Measurements from ENCODE around the gene BMF. TPM values are rescaled to one million over a fixed set of nuclear protein-coding genes. Genes with fewer than 3 reads are reported as not detected.
A peak's percentile ranks its signal among the peaks of the same experiment; 100 is the strongest.

Gene BMF
- total and polyA plus RNA-seq, 2 of the 4 experiments (the other 2 are of a cell fraction) = 2.4 to 2.9 TPM

- Histone ChIP-seq H2BK20ac (ENCODE audit: low read depth, low read length) (peak overlapping the region; percentile 75), H3K14ac (replicated peaks; ENCODE audit: low read depth, low read length) (peak overlapping the region; percentile 82), H2BK15ac (ENCODE audit: low read depth, low read length) (peak overlapping the region; percentile 50; the same call in 2 of the 3 replicates), H3K4me3 (ENCODE audit: insufficient read depth, low read depth, low read length) (no peak overlapping the region), H4K5ac (ENCODE audit: low read depth, low read length) (peak overlapping the region; percentile 37; the same call in 1 of the 2 replicates), H3K27me3 (ENCODE audit: control insufficient read depth, insufficient read depth, low read length) (no peaks in the 10 kb centered on the region), H3K4me1 (ENCODE audit: control insufficient read depth, insufficient read depth, low read length) (peaks cover 29% of the 10 kb centered on the region), H2BK120ac (ENCODE audit: low read depth, low read length) (peak overlapping the region; percentile 49; the same call in 1 of the 2 replicates), H3K56ac (ENCODE audit: extremely low read depth, insufficient read depth, low read length) (no peak overlapping the region), H2AFZ (replicated peaks; ENCODE audit: low read length, poor library complexity) (no peak overlapping the region), H3K18ac (ENCODE audit: low read depth, low read length) (peak overlapping the region; percentile 21; the same call in 1 of the 2 replicates), H3K23ac (ENCODE audit: low read depth, low read length) (peak overlapping the region; percentile 24; the same call in 1 of the 2 replicates), H3K9me1 (ENCODE audit: insufficient read depth, low read length) (peaks cover 49% of the 10 kb centered on the region), H2BK5ac (ENCODE audit: low read depth, low read length, poor library complexity, severe bottlenecking) (no peak overlapping the region), H3K4me2 (ENCODE audit: low read depth, low read length) (no peak overlapping the region), H4K91ac (ENCODE audit: insufficient read depth, low read depth, low read length) (peak overlapping the region; percentile 33), H3K36me3 (ENCODE audit: control insufficient read depth, insufficient read depth, low read length) (no peaks in the 10 kb centered on the region), H2AK5ac (ENCODE audit: low read depth, low read length) (peak overlapping the region; percentile 86), H3K9ac (ENCODE audit: low read depth, low read length) (no peak overlapping the region), H4K20me1 (ENCODE audit: insufficient read depth, low read length) (no peaks in the 10 kb centered on the region), H3K27ac (ENCODE audit: insufficient read depth, low read length) (no peak overlapping the region), H2AK9ac (replicated peaks; ENCODE audit: low read depth, low read length, poor library complexity) (peak overlapping the region; percentile 70), H3K4ac (ENCODE audit: low read depth, low read length) (peak overlapping the region; percentile 55), H3K79me1 (ENCODE audit: low read depth in 1 of 2, low read length in 2 of 2) (peaks cover 0 to 16% of the 10 kb centered on the region in 2 experiments; a peak in 1 of 4 replicates), H4K8ac (ENCODE audit: low read depth in 2 of 2, low read length in 2 of 2) (peak overlapping the region in 1 of 2 experiments; percentile 30; a peak in 1 of 4 replicates), H3K9me3 (ENCODE audit: control insufficient read depth, insufficient read depth, low read length) (no peaks in the 10 kb centered on the region)
- in situ Hi-C loops (cut with MboI; ENCODE audit: low sequenced_read_pairs) (no loop called here), intact Hi-C loops (cut with micrococcal nuclease) (no loop called here), dilution Hi-C loops (cut with HindIII; ENCODE audit: low sequenced_read_pairs, unreplicated experiment) (no loop called here)
- no peak for ATAC-seq (ENCODE audit: low read depth)
- POLR2A ChIA-PET (ENCODE audit: unreplicated experiment) = no interaction called here
- BruUV-seq (replicated peaks) = no TSS peak
- DNase-seq = no peak
- 89% methylated on average over 5 of the region's 10 CpGs; no CpG with 5 or more reads in 1 of the 2 experiments for WGBS, 2 experiments (ENCODE audit: extremely low coverage in 2 of 2, insufficient read length in 1 of 2)
- CTCF ChIA-PET = interaction anchor here (1.4 to 2.0 kb wide), 2 partner anchors 15 to 44 kb away, joined by 4 read pairs; no protein-coding TSS in a partner anchor
- TF ChIP-seq SMC3 (IDR thresholded peaks at IDR 0.05; ENCODE audit: low read depth, low read length) (no peak), MAFK (IDR thresholded peaks at IDR 0.05; ENCODE audit: low read depth, low read length) (no peak), FOS (IDR thresholded peaks at IDR 0.05; ENCODE audit: low read depth, low read length) (no peak), RAD21 (IDR thresholded peaks at IDR 0.05; ENCODE audit: low read length) (no peak), BHLHE40 (IDR thresholded peaks at IDR 0.05; ENCODE audit: low read depth, low read length) (no peak), NFE2L2 (IDR thresholded peaks at IDR 0.05; ENCODE audit: low read depth, low read length) (no peak), RCOR1 (IDR thresholded peaks at IDR 0.05; ENCODE audit: insufficient replicate concordance, low read length) (no peak), MXI1 (IDR thresholded peaks at IDR 0.05; ENCODE audit: borderline replicate concordance, low read depth, low read length) (no peak), CHD1 (IDR thresholded peaks at IDR 0.05; ENCODE audit: low read depth, low read length) (no peak), POLR2A (IDR thresholded peaks at IDR 0.05; ENCODE audit: low read depth, low read length) (no peak)
- TF ChIP-seq, protein P1, sequence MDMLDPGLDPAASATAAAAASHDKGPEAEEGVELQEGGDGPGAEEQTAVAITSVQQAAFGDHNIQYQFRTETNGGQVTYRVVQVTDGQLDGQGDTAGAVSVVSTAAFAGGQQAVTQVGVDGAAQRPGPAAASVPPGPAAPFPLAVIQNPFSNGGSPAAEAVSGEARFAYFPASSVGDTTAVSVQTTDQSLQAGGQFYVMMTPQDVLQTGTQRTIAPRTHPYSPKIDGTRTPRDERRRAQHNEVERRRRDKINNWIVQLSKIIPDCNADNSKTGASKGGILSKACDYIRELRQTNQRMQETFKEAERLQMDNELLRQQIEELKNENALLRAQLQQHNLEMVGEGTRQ (IDR thresholded peaks at IDR 0.05; ENCODE audit: low read depth, low read length) = no peak
- TF ChIP-seq, protein P2, sequence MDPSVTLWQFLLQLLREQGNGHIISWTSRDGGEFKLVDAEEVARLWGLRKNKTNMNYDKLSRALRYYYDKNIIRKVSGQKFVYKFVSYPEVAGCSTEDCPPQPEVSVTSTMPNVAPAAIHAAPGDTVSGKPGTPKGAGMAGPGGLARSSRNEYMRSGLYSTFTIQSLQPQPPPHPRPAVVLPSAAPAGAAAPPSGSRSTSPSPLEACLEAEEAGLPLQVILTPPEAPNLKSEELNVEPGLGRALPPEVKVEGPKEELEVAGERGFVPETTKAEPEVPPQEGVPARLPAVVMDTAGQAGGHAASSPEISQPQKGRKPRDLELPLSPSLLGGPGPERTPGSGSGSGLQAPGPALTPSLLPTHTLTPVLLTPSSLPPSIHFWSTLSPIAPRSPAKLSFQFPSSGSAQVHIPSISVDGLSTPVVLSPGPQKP (IDR thresholded peaks at IDR 0.05; ENCODE audit: borderline replicate concordance, low read depth, low read length) = no peak
- TF ChIP-seq, protein P3, sequence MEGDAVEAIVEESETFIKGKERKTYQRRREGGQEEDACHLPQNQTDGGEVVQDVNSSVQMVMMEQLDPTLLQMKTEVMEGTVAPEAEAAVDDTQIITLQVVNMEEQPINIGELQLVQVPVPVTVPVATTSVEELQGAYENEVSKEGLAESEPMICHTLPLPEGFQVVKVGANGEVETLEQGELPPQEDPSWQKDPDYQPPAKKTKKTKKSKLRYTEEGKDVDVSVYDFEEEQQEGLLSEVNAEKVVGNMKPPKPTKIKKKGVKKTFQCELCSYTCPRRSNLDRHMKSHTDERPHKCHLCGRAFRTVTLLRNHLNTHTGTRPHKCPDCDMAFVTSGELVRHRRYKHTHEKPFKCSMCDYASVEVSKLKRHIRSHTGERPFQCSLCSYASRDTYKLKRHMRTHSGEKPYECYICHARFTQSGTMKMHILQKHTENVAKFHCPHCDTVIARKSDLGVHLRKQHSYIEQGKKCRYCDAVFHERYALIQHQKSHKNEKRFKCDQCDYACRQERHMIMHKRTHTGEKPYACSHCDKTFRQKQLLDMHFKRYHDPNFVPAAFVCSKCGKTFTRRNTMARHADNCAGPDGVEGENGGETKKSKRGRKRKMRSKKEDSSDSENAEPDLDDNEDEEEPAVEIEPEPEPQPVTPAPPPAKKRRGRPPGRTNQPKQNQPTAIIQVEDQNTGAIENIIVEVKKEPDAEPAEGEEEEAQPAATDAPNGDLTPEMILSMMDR (conservative IDR thresholded peaks at IDR 0.05; ENCODE audit: low read depth, low read length) = no peak
Measured at GRCh38 chr15:40060236-40060961, 48.3 kb downstream of the BMF start.
